Stimulated activated CD4-positive, alpha-beta T cell treated with anti-CD3 and anti-CD28 coated beads, Interleukin-15, amount 100 ng/mL, for 24 hours (primary cell): Measurements from ENCODE around the gene ARHGAP24.

Experiments
- DNase-seq: peaks from one replicate; pipeline ENCODE4 v3.0.0-alpha.2; 2020

ARHGAP24 gene

GRCh38 chr4:85520765-85521749, 46.1 kb downstream of the ARHGAP24 start:
- no peak for DNase-seq

DNA sequence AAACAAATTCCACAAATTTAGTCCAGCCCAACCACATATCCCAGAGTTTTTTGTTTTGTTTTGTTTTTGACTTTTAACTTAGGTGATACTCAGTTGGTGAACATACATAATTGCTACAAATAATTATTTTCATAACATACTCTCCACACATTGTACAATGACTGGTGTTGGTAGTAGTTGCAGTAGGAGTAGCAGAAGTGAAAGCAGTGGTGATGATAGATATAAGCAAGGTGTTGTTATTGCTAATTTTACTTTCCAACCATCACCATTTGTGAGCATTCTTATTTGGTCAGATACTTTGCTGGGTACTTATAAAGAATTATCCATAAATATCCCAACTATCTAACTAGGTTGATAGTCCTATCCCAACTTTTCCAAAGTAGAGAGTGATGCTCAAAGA, 47.3 kb downstream of the ARHGAP24 start:
- DNase-seq, result no peak

DNA sequence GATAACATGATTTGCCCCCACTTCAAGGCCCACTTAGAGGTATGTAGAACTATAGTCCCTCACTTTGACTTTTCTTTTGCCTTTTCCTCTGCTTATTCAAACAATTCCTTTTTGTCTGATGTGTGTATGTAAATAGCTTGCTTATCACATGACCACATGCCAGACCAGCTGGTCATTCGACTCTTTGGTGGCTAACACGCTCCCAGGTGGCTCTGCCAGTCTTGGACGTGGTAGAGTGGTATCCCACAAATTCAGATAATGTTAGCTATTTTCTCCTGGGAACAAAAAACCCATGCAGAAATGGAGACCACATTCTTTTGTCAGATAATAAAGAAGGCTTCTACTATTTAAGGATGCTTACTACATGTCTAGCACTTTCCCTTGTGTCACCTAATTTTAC, 47.9 kb downstream of the ARHGAP24 start:
- DNase-seq, result no peak

DNA sequence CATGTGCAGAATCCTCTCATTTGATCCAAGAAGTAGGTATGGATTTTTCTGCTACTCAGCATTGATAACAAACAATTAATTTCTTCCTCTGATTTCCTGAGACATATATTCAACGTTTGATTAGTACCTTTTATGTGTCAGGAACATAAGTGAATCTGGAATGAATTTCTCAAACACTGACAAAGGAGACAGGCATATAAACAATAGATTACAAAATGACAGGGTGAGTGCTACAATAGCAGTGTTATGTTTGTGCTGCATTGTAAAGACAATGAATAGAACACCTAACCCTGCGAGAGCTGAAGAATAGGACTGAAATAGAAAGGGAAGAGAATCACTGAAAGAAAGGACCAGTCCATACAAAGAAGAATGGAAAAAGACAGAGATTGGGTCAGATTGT, 52.9 kb downstream of the ARHGAP24 start:
- DNase-seq, result no peak

DNA sequence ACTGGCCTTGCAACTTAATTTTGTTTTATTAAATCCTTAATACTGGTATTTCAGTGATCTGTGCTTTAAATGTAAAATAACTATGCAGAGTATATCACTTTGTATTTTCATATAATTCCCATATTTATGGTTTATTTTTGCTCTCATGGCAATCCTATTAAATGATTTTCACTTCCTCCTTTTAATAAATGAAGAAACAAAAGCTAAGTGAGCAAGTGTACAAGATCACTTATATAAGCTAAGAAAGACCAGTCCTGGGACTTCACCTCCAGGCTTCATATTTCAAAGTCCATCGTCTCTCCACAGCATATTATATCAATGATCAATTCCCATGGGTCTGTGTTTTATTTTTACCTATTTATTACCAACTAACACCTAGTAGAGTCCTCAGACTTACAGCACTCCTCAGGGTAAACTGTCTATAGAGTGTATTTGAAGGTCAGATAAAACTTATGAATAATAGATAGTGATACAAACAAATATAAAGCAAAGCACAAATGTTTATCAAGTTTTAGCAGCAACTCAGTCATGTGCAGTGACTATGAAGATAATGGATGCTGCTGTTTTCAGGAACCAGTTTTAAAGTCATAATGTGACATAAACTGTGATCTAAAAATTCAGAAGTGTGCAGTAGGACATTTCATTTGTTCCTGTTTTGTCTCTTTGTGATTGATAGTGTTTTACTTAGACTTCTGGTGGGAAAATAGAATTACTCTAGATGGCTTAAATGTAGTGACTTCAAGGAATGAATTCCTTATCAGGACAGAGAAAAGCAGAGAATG, 56.8 kb downstream of the ARHGAP24 start:
- no peak for DNase-seq

- DNase-seq, result no peak
These were observed 59.2 kb downstream of the ARHGAP24 start for GRCh38 chr4:85534120-85534519.

DNA sequence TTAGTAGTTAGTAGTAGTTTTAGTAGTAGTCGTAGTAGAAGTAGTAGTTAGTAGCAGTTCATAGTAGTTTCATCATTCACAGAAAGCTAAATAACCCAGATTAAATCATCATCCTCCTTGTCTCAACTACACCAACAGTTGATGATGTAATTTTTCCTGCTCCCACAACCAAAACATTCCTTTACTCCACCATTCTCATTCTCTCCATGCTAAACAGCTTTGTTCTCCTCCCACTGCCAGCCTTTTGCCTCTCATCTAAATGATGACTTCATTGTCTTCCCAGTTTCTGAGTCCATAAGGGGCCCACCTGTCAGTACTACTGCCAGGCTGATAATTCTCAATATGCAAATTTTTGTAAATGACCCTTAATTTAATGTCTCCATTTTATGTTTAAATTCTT, 68.9 kb downstream of the ARHGAP24 start:
- DNase-seq, result no peak

GRCh38 chr4:85544751-85545150, 69.8 kb downstream of the ARHGAP24 start:
- DNase-seq, result no peak

DNA sequence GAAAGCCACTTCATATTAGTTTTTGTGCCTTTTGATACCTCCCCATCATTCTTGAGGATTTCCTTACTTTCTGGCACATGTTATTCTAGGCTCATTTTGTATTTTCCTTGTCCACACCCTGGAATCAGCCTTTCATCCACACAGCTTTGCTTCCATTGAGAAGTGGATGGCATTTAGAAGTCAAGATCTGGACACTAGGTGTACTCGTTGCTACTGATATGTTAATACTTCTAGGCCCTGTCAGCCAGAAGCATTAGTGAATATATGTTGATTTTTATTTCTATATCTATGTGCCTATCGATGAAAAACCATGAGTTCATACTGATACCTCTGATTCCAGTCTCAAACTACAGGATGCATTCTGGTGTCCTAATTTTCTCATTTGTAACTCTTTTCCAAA, 73.2 kb downstream of the ARHGAP24 start:
- DNase-seq, result no peak

DNA sequence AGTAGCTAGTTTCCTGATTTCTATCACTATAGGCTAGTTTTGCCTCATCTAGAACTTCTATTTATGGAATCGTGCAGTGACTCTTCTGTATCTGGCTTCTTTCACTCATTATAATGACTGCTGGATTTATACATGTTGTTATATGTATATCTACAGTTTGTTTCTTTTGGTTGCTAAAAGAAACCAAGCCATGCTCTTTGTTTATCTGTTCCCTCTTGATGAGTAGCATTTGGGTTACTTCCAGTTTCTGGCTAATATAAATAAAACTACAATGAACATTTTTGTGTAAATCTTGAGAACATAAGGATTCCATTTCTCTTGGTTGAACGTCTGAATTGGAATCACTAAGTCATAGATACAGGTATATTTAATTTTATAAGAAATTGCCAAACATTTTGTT, 73.9 kb downstream of the ARHGAP24 start:
- no peak for DNase-seq

DNA sequence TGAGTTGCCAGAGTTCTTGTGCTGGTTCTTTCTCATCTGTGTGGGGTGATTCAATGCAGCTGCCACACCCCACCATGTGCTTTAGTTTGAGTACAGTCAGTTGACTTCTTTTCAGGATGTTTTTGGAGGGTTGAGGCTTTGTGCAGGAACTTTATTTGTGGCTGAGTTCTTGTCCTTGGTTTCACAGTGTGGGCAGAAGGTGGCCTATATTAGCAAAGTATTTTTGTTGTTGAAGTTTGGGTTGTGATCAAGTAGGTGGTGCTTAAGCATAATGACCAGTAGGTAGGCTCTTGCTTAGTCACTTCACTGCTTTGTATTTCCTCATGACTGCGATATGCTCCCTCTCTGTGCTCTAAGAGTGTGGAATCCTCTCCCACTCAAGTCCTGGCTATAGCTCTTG, 80.3 kb downstream of the ARHGAP24 start:
- no peak for DNase-seq

DNA sequence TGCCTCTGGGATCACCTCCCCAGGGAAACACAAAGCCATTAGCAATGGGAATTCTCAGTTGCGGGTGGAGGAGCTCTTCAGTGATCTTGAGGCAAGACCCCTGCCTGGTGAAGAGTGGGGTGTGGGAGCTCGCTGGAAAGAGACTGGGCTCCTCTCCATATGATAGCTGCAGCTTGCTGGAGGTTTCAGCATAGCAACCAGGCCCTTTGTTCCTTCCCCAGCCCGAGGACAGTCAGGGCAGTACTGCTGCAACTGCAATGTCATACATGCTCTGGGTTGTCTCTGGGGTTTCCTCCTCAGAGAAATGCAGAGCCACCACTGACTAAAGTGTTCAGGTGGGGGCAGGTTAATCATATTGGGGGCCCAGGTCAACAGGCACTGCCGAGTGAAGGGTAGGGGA, 81.3 kb downstream of the ARHGAP24 start:
- DNase-seq, result no peak

GRCh38 chr4:85557016-85557901, 82.3 kb downstream of the ARHGAP24 start:
- peak; percentile 1 for DNase-seq

DNA sequence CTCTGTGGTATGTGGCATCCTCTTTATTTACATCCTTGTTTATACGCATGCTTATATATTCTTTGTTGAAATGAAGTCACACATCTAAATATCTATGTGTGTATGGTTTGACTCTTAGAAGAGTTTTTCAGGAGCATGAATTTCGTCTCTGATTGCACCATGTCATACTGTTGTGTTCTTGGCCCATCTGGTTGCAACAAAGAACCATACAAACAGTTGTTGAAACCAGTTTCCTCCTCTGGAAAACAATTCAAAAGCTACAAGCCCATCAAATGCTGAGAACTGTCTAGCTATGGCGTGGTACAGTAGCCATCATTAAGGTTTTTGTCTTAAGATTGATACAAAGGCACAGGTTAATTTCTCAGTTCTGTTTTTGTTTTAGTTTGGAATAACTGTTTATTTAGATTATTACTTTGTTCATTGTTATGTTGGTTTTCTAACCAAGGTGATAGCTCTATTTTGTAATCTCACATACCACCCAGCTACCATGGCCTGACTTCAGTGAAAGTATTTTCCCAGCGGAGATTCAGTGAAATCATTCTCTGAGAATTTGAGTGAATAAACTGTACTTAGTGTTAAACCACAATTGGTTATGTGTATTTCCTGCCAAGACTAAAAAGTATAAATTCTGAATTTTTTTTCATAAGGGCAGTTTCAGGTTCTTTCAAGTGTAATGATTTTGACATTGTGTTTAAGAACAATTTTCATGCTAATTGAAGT, 91.0 kb downstream of the ARHGAP24 start:
- no peak for DNase-seq

- DNase-seq, result no peak
These were observed 94.9 kb downstream of the ARHGAP24 start for GRCh38 chr4:85569730-85570299.

- DNase-seq, result no peak
These were observed 95.4 kb downstream of the ARHGAP24 start for GRCh38 chr4:85570388-85570787.

- no peak for DNase-seq
These were observed 96.1 kb downstream of the ARHGAP24 start for GRCh38 chr4:85571008-85571407.

DNA sequence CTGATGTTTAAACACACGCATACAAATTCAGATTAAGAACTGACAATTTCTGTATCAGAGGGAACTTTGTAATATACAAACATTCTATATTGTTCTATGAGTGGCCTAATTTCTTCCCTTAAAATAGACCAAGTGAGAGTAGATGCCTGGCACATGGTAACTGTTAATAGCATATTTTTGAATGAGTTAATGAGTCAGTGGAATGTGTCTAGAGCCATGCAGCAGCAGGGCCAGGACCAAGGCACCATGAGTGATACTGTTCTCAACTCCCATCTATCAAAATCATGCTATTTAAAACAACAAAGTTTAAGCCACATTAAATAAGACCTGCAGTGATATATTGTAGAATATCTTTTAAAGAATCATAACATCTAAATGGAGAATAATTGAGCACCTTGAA, 98.3 kb downstream of the ARHGAP24 start:
- DNase-seq, result no peak

GRCh38 chr4:85577307-85577706, 102.4 kb downstream of the ARHGAP24 start:
- no peak for DNase-seq

DNA sequence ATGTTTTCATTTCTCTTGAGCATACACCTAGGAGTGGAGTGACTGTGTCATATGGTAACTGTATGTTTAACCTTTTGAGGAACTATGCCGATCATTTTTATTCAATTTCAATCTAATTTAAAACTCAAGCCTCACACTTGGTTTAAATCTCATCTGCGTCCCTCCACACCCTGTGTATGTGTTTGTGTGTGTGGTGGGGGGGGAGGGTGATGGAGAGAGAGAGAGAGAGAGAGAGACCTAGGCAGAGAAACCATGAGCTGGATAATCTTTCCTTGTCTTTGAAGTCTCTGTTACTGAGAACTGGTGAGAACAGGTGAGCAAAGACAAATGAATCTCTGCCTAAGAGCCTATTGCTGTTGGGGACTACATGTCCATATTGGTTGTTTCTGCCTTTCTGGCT, 105.0 kb downstream of the ARHGAP24 start:
- no peak for DNase-seq

DNA sequence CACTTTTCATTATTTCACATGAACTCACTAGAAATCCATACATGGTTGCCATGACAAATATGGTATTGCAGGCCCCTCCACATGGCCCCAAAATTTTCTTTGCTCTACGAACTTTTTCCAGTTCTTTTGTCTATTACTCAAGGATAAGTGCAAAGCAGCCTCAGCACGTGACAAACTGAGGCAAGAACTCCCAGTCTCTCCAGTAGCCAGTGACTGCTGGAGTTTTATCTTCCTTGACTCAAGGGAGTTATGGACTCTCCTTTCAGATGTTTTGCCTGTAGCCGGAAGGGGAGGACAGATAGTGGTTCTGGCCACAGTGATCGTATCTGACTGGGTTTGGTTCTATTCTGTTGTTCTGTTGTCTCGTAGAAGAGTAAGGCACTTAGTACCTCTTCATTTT, 105.5 kb downstream of the ARHGAP24 start:
- DNase-seq, result no peak

GRCh38 chr4:85587952-85588351, 113.0 kb downstream of the ARHGAP24 start:
- DNase-seq, result no peak
